HCT116 (cell line): Measurements from ENCODE around the gene ZNF630. TPM values are rescaled to one million over a fixed set of nuclear protein-coding genes. Genes with fewer than 3 reads are reported as not detected.

ENCODE experiments used
- ATAC-seq: fragments of 200-7000 bp; cut with Tn5 transposase; 2 replicates; pipeline ENCODE4 v1.9.1; 2020; ENCODE audit warnings: mild to moderate bottlenecking, moderate library complexity
- BruUV-seq: library from RNA; stranded (reverse); fragments of 400-500 nt; replicated peaks from 2 replicates; lab custom pipeline; 2021; lab: Mats Ljungman, UMichigan
- CTCF ChIA-PET: fragments of 300-600 bp; sonication (Branson Sonifier 250); formaldehyde crosslinking; loops from one replicate; lab custom pipeline; 2021; ENCODE audit warnings: antibody characterized with exemption; lab: Charles Lee
- POLR2A ChIA-PET: fragments of 300-600, 350-600 bp; sonication (Branson Sonifier 250); formaldehyde crosslinking; loops from one replicate; lab custom pipeline; 2021; ENCODE audit warnings: antibody characterized with exemption; lab: Charles Lee
- RAD21 ChIA-PET, 2 experiments: fragments of 300-600 bp; sonication (Branson Sonifier 250); formaldehyde crosslinking; loops; one replicate each; lab custom pipeline; 2023; ENCODE audit warnings: low total read pairs in 2 of 2; ENCODE audit not compliant: uncharacterized antibody in 2 of 2, unreplicated experiment in 2 of 2, low non-redundant PET in 1 of 2; lab: Charles Lee
- DNase-seq: peaks from one replicate; pipeline ENCODE4 v3.0.0-alpha.2; 2010; ENCODE audit warnings: low read depth, low spot score
- H2AFZ ChIP-seq: fragments of 200-600 bp; shearing (Covaris generic), sonication (generic); 2 replicates; pipeline ENCODE4 v1.6.1; 2017; ENCODE audit warnings: low read depth, mixed run types, mixed read lengths, antibody characterized with exemption, low read length; ENCODE audit not compliant: poor library complexity, severe bottlenecking
- H3K27ac ChIP-seq: 2 replicates; pipeline ENCODE4 v1.5.1; 2012; ENCODE audit warnings: low read depth, low read length
- H3K27me3 ChIP-seq: fragments of 200-600 bp; sonication (generic); 2 replicates; pipeline ENCODE4 v1.6.1; 2016; ENCODE audit warnings: mixed run types, low read length, mixed read lengths; ENCODE audit not compliant: insufficient read depth
- H3K36me3 ChIP-seq, 2 experiments: fragments of 200-500 bp in 1 of 2; fragments of 200-600 bp in 1 of 2; sonication (Bioruptor generic) in 1 of 2; sonication (generic) in 1 of 2; 2 replicates each; pipeline versions ENCODE4 v1.5.1 to v1.6.1; 2014 to 2016; ENCODE audit warnings: low read length in 2 of 2, inconsistent platforms in 1 of 2, mixed read lengths in 1 of 2, mixed run types in 1 of 2; ENCODE audit not compliant: insufficient read depth in 2 of 2, control insufficient read depth in 1 of 2
- H3K4me1 ChIP-seq, 2 experiments: fragments of 200-600 bp in 1 of 2; sonication (generic) in 1 of 2; 2 replicates each; pipeline versions ENCODE4 v1.5.1 to v1.6.1; 2012 to 2017; ENCODE audit warnings: low read length in 2 of 2, inconsistent platforms in 1 of 2, mild to moderate bottlenecking in 1 of 2, mixed read lengths in 1 of 2, mixed run types in 1 of 2, moderate library complexity in 1 of 2; ENCODE audit not compliant: insufficient read depth in 2 of 2, control insufficient read depth in 1 of 2
- H3K4me2 ChIP-seq: fragments of 200-600 bp; sonication (generic); 2 replicates; pipeline ENCODE4 v1.6.1; 2017; ENCODE audit warnings: mixed run types, low read length, mixed read lengths
- H3K4me3 ChIP-seq, 2 experiments: fragments of 200-600 bp in 1 of 2; sonication (generic) in 1 of 2; replicated peaks in 1 of 2; 2 replicates each; pipeline ENCODE4 v1.5.1; 2011 to 2016; ENCODE audit warnings: low read length in 2 of 2, control low read depth in 1 of 2, low read depth in 1 of 2, mild to moderate bottlenecking in 1 of 2, mixed read lengths in 1 of 2, mixed run types in 1 of 2
- H3K79me2 ChIP-seq: fragments of 200-600 bp; sonication (generic); 2 replicates; pipeline ENCODE4 v1.6.1; 2017; ENCODE audit warnings: mild to moderate bottlenecking, mixed run types, low read length, moderate library complexity, mixed read lengths; ENCODE audit not compliant: insufficient read depth
- H3K9ac ChIP-seq: fragments of 200-600 bp; sonication (generic); 2 replicates; pipeline ENCODE4 v1.6.1; 2016; ENCODE audit warnings: low read length, mixed read lengths
- H3K9me2 ChIP-seq: fragments of 200-600 bp; sonication (generic), shearing (Covaris generic); 2 replicates; pipeline ENCODE4 v1.6.1; 2017; ENCODE audit warnings: mixed run types, mild to moderate bottlenecking, moderate library complexity; ENCODE audit not compliant: insufficient read depth
- H3K9me3 ChIP-seq, 2 experiments: fragments of 200-500 bp in 1 of 2; fragments of 200-600 bp in 1 of 2; sonication (Bioruptor generic) in 1 of 2; sonication (generic) in 1 of 2; 2 replicates each; pipeline ENCODE4 v1.6.1; 2014 to 2017; ENCODE audit warnings: low read length in 2 of 2, mixed read lengths in 2 of 2, inconsistent platforms in 1 of 2, low read depth in 1 of 2, mild to moderate bottlenecking in 1 of 2, mixed run types in 1 of 2, moderate library complexity in 1 of 2; ENCODE audit not compliant: control insufficient read depth in 1 of 2, insufficient read depth in 1 of 2
- H4K20me1 ChIP-seq: fragments of 200-600 bp; sonication (generic), shearing (Covaris generic); 2 replicates; pipeline ENCODE4 v1.6.1; 2017; ENCODE audit warnings: mixed run types, mild to moderate bottlenecking, moderate library complexity; ENCODE audit not compliant: insufficient read depth
- ATF3 ChIP-seq: IDR thresholded peaks from 2 replicates; pipeline ENCODE4 v1.6.1; 2012
- CEBPB ChIP-seq: IDR thresholded peaks from 2 replicates; pipeline ENCODE4 v1.6.1; 2012; ENCODE audit warnings: low read depth
- CTCF ChIP-seq, 3 experiments: fragments of 200-600 bp in 1 of 3; sonication (generic) in 1 of 3; IDR thresholded peaks in 2 of 3; conservative IDR thresholded peaks in 1 of 3; 2 replicates each; pipeline ENCODE4 v1.5.1; 2012 to 2017; ENCODE audit warnings: low read depth in 2 of 3, low read length in 2 of 3, antibody characterized with exemption in 1 of 3, borderline replicate concordance in 1 of 3, control low read depth in 1 of 3, mild to moderate bottlenecking in 1 of 3, mixed read lengths in 1 of 3, mixed run types in 1 of 3, moderate library complexity in 1 of 3; ENCODE audit not compliant: insufficient read depth in 1 of 3
- EGR1 ChIP-seq: IDR thresholded peaks from 2 replicates; pipeline ENCODE4 v1.6.1; 2012; ENCODE audit warnings: low read depth
- ELF1 ChIP-seq: IDR thresholded peaks from 2 replicates; pipeline ENCODE4 v1.6.1; 2012; ENCODE audit warnings: low read depth, borderline replicate concordance
- JUND ChIP-seq: IDR thresholded peaks from 2 replicates; pipeline ENCODE4 v1.6.1; 2012
- POLR2AphosphoS5 ChIP-seq: IDR thresholded peaks from 2 replicates; pipeline ENCODE4 v1.6.1; 2011; ENCODE audit warnings: mild to moderate bottlenecking, low read depth, low read length, moderate library complexity
- RAD21 ChIP-seq: IDR thresholded peaks from 2 replicates; pipeline ENCODE4 v1.6.1; 2012; ENCODE audit warnings: low read depth, mild to moderate bottlenecking
- SIN3A ChIP-seq: IDR thresholded peaks from 2 replicates; pipeline ENCODE4 v1.6.1; 2012; ENCODE audit warnings: low read depth
- YY1 ChIP-seq: IDR thresholded peaks from 2 replicates; pipeline ENCODE4 v1.6.1; 2011; ENCODE audit warnings: low read length, low read depth, moderate library complexity, mild to moderate bottlenecking; ENCODE audit not compliant: insufficient replicate concordance; ENCODE audit errors: extremely low read depth
- ZFX ChIP-seq: fragments of 450-650 bp; IDR thresholded peaks from 2 replicates; pipeline ENCODE4 v1.6.1; 2017
- intact Hi-C: fragments of 100-400 bp; cut with micrococcal nuclease; formaldehyde crosslinking; loops from 2 replicates; pipeline ENCODE4 v1.10.0; 2022
- total RNA-seq: library from RNA; stranded (reverse); gene quantifications from one replicate; pipeline ENCODE4 v1.2.1, GENCODE V29; 2021; ENCODE audit not compliant: unreplicated experiment

ZNF630 gene
- total RNA-seq, 1 experiment from 2014 or later = not detected

DNA sequence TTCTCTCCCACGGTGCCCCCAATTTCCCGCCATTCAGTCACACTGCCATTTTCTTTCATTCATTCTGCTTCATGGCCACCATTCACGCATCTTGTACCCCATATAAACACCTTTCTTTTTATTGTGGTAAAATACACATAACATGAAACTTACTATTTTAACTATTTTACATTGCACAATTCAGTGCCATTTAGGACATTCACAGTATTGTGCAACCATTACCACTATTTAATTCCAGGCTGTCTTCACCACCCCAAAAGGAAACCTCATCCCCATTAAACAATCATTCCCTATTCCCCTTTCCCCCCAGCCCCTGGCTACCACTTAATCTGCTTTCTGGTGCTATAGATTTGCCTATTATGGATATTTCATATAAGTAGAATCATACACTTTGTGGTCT lies 48.7 kb downstream of the ZNF630 start (continued):
- no peak for TF ChIP-seq POLR2AphosphoS5
- no peak for TF ChIP-seq RAD21
- TF ChIP-seq SIN3A = no peak
- no peak for TF ChIP-seq CTCF (IDR thresholded peaks at IDR 0.05 in 2 of 3, conservative IDR thresholded peaks at IDR 0.05 in 1 of 3; ENCODE audit: borderline replicate concordance in 1 of 3, insufficient read depth in 1 of 3, low read depth in 2 of 3, low read length in 2 of 3)
- no peak for TF ChIP-seq YY1
- TF ChIP-seq CEBPB = no peak
- TF ChIP-seq, all 23 proteins: peak for 0

DNA sequence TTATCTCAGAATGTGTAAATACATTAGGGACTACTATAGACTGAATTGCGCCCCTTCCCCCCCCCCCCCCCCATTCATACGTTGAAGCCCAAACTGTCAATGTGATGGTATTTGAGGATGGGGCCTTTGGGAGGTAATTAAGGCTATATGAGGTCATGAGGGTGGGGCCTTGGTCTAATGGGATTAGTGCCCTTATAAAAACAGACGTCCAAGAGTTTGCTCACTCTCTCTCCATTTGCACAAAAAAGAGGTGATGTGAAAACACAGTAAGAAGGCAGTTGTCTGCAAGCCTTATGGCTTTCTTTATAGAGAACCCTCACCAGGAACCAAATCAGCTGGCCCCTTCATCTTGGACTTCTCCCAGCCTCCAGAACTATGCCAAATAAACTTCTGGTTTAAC lies 49.3 kb downstream of the ZNF630 start:
- CTCF ChIA-PET = no interaction called here
- no peaks in the 10 kb centered on the region for H4K20me1 ChIP-seq
- H3K27me3 ChIP-seq = no peaks in the 10 kb centered on the region
- no peak overlapping the region for H3K4me2 ChIP-seq
- POLR2A ChIA-PET = no interaction called here
- H3K36me3 ChIP-seq = no peaks in the 10 kb centered on the region
- H3K9me3 ChIP-seq = no peaks in the 10 kb centered on the region
- RAD21 ChIA-PET = no interaction called here
- H3K27ac ChIP-seq = no peak overlapping the region
- no peaks in the 10 kb centered on the region for H3K4me1 ChIP-seq
- no peak overlapping the region for H3K4me3 ChIP-seq
- no peak overlapping the region for H3K9ac ChIP-seq
- intact Hi-C loops = no loop called here
- TF ChIP-seq JUND (no peak), SIN3A (no peak), ELF1 (no peak), EGR1 (no peak), YY1 (no peak), CTCF (IDR thresholded peaks at IDR 0.05 in 2 of 3, conservative IDR thresholded peaks at IDR 0.05 in 1 of 3; ENCODE audit: borderline replicate concordance in 1 of 3, insufficient read depth in 1 of 3, low read depth in 2 of 3, low read length in 2 of 3) (no peak), ZFX (no peak), ATF3 (no peak)
- H3K9me2 ChIP-seq = no peaks in the 10 kb centered on the region
- BruUV-seq = no TSS peak
- no peak overlapping the region for H2AFZ ChIP-seq
- H3K79me2 ChIP-seq = no peaks in the 10 kb centered on the region
- DNase-seq = no peak
- no peak for ATAC-seq
